SK-N-SH treated with all-trans-retinoic acid at 6 μM for 48 hours (cell line): ENCODE results near the gene SLC2A4RG.

ENCODE experiments used
- ARNTL ChIP-seq: fragments of 450-650 bp; formaldehyde crosslinking; IDR thresholded peaks from 2 replicates; pipeline ENCODE4 v1.5.0; 2020; ENCODE audit warnings: low read depth, mild to moderate bottlenecking, moderate library complexity, borderline replicate concordance
- CSDC2 ChIP-seq: fragments of 250-450 bp; sonication (Bioruptor Pico); IDR thresholded peaks from 2 replicates; pipeline ENCODE4 v1.5.0; 2020; ENCODE audit warnings: mild to moderate bottlenecking, moderate library complexity
- OSR1 ChIP-seq: fragments of 250-450 bp; sonication (Bioruptor Pico); IDR thresholded peaks from 2 replicates; pipeline ENCODE4 v1.8.0; 2022; ENCODE audit warnings: moderate library complexity, mild to moderate bottlenecking, inconsistent platforms
- PPARA ChIP-seq: fragments of 250-450 bp; sonication (Bioruptor Pico); IDR thresholded peaks from 2 replicates; pipeline ENCODE4 v1.5.0; 2020; ENCODE audit warnings: mild to moderate bottlenecking, borderline replicate concordance
- RARB ChIP-seq: fragments of 250-450 bp; sonication (Bioruptor Pico); IDR thresholded peaks from 2 replicates; pipeline ENCODE4 v1.8.0; 2021; ENCODE audit warnings: mild to moderate bottlenecking, moderate library complexity
- TOX ChIP-seq: fragments of 250-450 bp; sonication (Bioruptor Pico); IDR thresholded peaks from 2 replicates; pipeline ENCODE4 v1.8.0; 2021; ENCODE audit warnings: mild to moderate bottlenecking, moderate library complexity, borderline replicate concordance
- ZFP3 ChIP-seq: fragments of 250-450 bp; sonication (Bioruptor Pico); IDR thresholded peaks from 2 replicates; pipeline ENCODE4 v1.5.0; 2020; ENCODE audit warnings: mild to moderate bottlenecking, moderate library complexity
- ZFP30 ChIP-seq: fragments of 450-650 bp; formaldehyde crosslinking; IDR thresholded peaks from 2 replicates; pipeline ENCODE4 v1.5.0; 2022; ENCODE audit warnings: mild to moderate bottlenecking, moderate library complexity
- ZNF70 ChIP-seq: fragments of 450-650 bp; formaldehyde crosslinking; IDR thresholded peaks from 2 replicates; pipeline ENCODE4 v1.5.0; 2020; ENCODE audit warnings: mild to moderate bottlenecking, moderate library complexity
- TF ChIP-seq, protein P1 (sequence below): fragments of 250-450 bp; sonication (Bioruptor Pico); IDR thresholded peaks from 2 replicates; pipeline ENCODE4 v1.5.1; 2020; ENCODE audit warnings: low read depth, mild to moderate bottlenecking, moderate library complexity
- TF ChIP-seq, protein P2 (sequence below): fragments of 250-450 bp; sonication (Bioruptor Pico); IDR thresholded peaks from 2 replicates; pipeline ENCODE4 v1.8.0; 2020; ENCODE audit warnings: mild to moderate bottlenecking, moderate library complexity, borderline replicate concordance
- TF ChIP-seq, protein P3 (sequence below): fragments of 250-450 bp; sonication (Bioruptor Pico); IDR thresholded peaks from 2 replicates; pipeline ENCODE4 v1.5.0; 2020; ENCODE audit warnings: mild to moderate bottlenecking, moderate library complexity

DNA sequence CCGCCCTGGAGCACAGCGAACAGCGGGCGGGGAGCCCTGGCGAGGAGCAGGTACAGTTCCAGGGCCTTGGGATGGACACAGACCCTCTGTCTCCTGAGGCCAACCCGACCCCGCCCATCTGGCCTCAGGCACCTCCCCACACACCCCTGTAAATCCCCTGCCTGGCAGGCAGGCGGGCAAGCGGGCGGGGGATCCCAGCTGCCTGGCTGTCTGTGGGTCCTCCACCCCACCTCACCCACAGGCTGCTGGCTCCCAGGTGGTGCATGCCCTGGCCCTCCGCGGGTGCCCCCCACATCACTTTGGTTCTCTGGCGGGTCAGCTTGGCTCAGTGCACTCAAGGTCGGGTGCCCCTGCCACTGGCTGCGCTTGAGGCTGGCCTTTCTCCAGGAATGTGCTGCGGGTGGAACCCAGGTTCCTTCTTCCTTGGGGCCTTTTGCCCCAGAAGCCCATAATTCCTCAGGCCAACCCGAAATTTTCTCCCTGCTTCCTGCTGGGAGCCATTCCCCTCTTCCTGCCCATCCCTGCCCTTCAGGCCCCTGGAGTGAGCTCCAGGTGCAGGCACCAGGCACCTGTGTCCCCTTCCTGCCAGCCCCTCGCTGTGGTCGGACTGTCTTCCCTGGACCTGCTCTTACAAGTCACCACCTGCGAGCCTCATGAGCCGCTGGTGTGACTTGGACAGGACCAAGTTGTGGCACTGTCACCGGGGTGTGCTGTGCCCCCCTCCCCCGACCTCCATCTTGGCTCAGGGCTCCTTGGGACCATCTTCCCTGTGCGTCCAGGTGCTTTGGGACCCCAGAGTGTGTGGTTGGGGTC lies 48.5 kb upstream of the SLC2A4RG start:
- TF ChIP-seq TOX (CRISPR knock-in tag) (no peak), ZFP30 (no peak), OSR1 (CRISPR knock-in tag) (no peak), ZNF70 (no peak), ZFP3 (CRISPR knock-in tag) (no peak), CSDC2 (no peak), RARB (CRISPR knock-in tag) (no peak), ARNTL (CRISPR knock-in tag) (no peak), PPARA (CRISPR knock-in tag) (no peak)
- TF ChIP-seq, protein P1, sequence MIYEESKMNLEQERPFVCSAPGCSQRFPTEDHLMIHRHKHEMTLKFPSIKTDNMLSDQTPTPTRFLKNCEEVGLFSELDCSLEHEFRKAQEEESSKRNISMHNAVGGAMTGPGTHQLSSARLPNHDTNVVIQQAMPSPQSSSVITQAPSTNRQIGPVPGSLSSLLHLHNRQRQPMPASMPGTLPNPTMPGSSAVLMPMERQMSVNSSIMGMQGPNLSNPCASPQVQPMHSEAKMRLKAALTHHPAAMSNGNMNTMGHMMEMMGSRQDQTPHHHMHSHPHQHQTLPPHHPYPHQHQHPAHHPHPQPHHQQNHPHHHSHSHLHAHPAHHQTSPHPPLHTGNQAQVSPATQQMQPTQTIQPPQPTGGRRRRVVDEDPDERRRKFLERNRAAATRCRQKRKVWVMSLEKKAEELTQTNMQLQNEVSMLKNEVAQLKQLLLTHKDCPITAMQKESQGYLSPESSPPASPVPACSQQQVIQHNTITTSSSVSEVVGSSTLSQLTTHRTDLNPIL (CRISPR knock-in tag), result no peak
- TF ChIP-seq, protein P2, sequence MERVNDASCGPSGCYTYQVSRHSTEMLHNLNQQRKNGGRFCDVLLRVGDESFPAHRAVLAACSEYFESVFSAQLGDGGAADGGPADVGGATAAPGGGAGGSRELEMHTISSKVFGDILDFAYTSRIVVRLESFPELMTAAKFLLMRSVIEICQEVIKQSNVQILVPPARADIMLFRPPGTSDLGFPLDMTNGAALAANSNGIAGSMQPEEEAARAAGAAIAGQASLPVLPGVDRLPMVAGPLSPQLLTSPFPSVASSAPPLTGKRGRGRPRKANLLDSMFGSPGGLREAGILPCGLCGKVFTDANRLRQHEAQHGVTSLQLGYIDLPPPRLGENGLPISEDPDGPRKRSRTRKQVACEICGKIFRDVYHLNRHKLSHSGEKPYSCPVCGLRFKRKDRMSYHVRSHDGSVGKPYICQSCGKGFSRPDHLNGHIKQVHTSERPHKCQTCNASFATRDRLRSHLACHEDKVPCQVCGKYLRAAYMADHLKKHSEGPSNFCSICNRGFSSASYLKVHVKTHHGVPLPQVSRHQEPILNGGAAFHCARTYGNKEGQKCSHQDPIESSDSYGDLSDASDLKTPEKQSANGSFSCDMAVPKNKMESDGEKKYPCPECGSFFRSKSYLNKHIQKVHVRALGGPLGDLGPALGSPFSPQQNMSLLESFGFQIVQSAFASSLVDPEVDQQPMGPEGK (CRISPR knock-in tag), result no peak
- TF ChIP-seq, protein P3, sequence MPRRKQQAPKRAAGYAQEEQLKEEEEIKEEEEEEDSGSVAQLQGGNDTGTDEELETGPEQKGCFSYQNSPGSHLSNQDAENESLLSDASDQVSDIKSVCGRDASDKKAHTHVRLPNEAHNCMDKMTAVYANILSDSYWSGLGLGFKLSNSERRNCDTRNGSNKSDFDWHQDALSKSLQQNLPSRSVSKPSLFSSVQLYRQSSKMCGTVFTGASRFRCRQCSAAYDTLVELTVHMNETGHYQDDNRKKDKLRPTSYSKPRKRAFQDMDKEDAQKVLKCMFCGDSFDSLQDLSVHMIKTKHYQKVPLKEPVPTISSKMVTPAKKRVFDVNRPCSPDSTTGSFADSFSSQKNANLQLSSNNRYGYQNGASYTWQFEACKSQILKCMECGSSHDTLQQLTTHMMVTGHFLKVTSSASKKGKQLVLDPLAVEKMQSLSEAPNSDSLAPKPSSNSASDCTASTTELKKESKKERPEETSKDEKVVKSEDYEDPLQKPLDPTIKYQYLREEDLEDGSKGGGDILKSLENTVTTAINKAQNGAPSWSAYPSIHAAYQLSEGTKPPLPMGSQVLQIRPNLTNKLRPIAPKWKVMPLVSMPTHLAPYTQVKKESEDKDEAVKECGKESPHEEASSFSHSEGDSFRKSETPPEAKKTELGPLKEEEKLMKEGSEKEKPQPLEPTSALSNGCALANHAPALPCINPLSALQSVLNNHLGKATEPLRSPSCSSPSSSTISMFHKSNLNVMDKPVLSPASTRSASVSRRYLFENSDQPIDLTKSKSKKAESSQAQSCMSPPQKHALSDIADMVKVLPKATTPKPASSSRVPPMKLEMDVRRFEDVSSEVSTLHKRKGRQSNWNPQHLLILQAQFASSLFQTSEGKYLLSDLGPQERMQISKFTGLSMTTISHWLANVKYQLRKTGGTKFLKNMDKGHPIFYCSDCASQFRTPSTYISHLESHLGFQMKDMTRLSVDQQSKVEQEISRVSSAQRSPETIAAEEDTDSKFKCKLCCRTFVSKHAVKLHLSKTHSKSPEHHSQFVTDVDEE, result no peak
